ENCODE results near the gene PEX14.

Gene PEX14

DNA sequence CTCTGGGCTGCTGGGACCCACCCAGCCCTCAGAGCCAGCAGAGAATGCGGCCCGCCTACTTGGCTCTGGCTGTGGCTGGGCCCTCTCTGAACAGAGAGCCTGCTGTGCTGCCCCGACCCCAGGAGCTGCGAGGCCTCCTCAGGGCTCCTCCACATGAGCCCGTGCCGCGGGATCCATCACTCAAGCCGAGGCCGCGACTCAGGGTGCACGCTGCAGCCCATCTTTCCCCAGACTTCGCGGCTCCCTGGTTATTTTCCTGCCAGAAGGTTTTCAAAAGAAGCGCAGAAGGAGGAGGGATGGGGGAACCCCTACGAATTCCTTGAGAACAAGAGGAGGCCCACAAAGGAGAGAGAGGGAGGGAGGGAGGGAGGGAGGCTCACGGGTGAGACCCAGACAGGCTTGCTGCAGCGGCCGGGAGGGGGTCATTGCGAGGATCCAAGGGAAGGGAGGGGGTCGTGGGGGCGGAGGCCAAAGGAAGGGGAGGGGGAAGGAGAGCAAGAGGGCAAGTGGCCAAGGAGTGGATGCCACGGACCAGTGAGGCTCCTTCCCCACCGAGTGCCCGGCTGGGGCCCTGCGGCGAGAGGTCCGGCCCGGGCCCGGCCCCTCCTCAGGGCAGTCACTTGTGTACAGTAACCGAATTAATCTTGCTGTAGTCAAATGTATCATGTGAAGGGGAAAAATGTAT is 174.9 kb downstream of the PEX14 start:
- no peak for DNase-seq
- in situ Hi-C loops (cut with MboI; ENCODE audit: low pct_unique_long_range_greater_than_20kb, low sequenced_read_pairs) = no loop called here

DNA sequence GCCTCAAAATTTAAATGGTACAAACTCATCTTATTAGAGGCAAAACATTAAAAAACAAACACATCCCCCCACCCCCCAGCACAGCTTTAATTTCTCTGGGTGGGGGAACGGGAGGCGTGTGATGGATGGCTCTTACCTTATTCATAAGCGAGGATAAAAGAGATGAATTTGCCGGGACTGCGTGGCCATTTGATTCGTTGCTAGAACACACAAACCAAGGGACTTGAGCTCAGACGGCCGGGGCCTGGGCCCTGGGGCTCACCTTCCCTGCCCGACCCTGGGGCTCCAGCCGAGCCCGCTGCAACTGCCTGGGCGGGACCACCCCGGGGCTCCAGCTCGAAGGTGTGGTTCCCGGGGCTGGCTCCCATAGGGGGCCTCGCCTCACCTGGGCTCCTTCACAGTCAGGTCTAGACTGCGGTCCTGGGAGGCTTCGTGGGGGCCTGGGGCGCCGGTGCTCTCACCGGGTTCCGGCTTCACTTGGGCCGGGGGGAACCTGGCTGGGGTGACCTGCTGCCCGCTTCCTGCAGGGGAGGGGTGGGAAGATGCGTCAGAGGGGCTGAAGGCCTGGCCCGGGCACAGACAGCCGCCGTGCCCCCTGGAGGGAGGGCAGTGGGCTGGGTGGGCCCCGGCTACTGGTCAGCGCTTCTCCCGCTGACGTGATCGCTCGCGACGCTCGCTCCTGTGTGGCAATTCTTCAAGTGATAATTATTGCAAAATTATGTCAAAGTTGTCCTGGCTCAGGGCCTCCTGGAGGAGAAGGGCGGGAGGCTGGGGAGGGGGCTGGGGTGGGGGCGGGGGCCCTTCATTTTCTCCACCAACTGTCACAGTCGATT is 176.0 kb downstream of the PEX14 start:
- in situ Hi-C loops (cut with MboI; ENCODE audit: low pct_unique_long_range_greater_than_20kb, low sequenced_read_pairs) = no loop called here

DNA sequence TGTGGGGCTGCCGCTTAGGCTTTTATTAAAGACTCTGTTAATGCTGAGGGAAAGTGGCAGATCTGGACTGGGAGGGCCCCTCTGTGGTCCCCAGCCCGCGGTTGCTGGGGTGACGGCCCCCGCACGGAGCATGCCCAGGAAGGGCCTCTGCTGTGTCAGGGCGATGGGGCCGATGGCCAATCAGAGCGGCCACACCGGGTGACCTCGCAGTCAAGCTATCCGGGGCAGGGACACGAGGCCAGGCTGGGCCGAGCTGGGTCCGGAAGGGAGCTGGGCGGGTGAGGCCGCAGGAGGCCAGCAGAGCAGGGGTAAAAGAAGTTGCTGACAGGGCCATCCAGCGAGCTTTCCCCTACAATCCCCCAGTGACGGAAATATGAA is 176.6 kb downstream of the PEX14 start:
- DNase-seq = no peak
- in situ Hi-C loops (cut with MboI; ENCODE audit: low pct_unique_long_range_greater_than_20kb, low sequenced_read_pairs) = no loop called here

More for the DNA sequence above, 176.0 kb downstream of the PEX14 start:
- no peak for DNase-seq

DNA sequence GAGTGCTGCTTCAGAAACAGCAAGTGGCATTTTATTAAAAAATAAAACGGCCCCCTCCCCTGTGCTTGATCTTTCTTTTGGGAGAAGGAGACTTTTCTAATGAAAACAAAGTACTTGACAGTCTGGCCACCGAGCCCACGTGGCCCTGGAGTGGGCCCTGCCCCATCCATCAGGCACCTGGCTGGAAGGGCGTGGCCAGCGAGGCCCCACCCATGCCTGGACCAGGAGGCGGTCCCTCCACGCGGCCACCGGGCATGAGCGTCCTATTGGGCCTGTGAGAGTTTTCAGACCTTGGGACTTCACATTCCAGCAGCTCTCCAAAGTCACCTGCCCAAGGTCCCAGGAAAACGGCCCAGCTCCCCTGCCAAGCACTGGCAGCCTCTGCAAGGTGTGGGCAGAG is 177.0 kb downstream of the PEX14 start:
- in situ Hi-C loops (cut with MboI; ENCODE audit: low pct_unique_long_range_greater_than_20kb, low sequenced_read_pairs) = no loop called here
- no peak for DNase-seq

DNA sequence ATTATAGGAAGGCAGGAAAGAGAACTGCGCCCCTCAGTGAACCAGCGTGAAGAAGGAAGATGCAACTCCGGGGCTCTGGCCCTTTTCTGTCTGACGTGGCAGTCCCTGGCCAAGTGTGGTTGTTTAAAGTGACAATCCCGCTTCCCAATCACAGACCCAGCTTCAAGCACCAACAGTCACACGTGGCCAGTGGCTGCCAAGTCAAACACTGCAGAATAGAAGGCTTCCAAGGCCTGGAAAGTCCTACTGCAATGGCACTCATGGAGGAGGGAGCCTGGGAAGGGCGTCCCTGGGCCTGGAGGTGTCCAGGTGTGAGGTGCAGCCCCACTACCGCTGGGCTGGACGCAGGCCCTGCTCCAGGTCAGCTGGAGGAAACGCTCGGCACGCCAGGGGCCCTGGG is 177.9 kb downstream of the PEX14 start:
- in situ Hi-C loops (cut with MboI; ENCODE audit: low pct_unique_long_range_greater_than_20kb, low sequenced_read_pairs) = no loop called here
- no peak for DNase-seq

DNA sequence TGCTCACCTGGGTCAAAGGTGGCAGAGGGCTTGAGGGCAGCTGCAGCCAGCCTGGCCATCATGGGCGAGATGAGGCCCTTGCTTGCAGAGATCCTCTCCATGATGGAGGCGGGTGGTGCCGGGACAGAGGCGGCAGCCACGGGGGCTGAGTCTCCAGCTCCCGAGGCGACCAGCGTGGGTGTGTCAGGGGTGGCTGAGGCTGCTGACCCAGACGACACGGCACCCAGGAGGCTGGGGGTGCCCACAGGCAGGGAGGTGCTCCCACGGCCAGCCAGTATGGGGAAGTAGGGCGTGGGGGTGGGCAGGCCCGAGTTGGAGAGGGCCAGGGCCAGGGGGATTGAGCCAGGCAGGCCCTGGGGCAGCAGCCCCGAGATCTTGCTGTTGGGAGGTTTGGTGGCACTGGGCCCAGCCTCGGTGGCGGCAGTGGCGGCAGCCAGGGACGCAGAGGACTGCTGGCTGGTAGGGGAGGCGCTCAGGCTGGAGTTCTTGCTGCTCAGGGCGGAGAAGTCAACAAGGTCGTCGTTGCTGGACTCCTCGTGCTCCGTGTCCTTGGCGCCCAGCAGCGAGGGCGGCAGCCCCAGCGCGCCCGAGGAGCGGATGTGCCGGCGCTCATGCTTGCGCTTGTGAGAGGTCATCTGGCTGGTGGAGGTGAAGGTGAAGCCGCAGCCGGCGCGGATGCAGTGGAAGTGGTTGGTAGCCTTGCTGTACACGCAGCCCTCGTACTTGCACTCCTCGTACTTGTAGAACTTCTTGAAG is 178.8 kb downstream of the PEX14 start:
- DNase-seq = no peak
- in situ Hi-C loops (cut with MboI; ENCODE audit: low pct_unique_long_range_greater_than_20kb, low sequenced_read_pairs) = no loop called here

DNA sequence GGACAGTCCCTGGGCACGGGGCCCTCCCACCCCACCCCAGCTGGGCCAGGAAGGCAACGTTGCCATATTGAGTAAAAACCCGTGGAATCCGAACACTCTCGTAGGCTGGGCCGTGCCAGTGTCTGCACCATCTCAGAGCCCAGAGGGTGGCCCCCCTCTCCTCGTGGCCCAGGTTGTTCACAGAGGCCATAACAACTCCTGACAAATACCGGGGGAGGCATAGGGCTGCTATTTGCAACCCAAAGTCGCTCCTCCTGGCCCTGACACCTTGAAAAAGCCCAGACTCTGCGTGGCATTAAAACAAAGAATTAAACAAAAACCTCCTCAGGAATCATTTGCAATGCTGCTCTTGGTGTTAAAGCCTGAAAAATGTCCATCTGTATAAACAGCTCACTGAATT is 180.3 kb downstream of the PEX14 start:
- DNase-seq = no peak
- in situ Hi-C loops (cut with MboI; ENCODE audit: low pct_unique_long_range_greater_than_20kb, low sequenced_read_pairs) = no loop called here

DNA sequence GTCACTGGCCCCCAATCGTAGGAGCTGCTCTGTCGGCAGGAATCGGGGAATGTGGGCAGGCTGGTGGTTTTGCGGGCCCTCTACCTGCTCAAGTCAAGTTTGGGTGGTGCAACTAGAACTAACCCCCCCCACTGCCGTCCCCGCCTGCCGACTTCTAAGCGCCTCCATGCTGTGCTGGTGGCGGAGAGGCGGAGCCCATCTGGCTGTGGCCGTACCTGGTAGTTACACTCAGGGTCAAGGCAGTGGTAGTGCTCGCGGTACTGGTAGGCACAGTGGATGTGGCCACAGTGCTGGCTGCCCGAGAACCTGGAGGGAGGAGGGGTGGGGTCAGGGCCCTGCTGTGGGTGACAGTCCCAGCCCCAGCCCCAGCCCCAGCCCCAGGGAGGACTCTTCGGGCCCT is 181.7 kb downstream of the PEX14 start:
- in situ Hi-C loops (cut with MboI; ENCODE audit: low pct_unique_long_range_greater_than_20kb, low sequenced_read_pairs) = no loop called here

DNA sequence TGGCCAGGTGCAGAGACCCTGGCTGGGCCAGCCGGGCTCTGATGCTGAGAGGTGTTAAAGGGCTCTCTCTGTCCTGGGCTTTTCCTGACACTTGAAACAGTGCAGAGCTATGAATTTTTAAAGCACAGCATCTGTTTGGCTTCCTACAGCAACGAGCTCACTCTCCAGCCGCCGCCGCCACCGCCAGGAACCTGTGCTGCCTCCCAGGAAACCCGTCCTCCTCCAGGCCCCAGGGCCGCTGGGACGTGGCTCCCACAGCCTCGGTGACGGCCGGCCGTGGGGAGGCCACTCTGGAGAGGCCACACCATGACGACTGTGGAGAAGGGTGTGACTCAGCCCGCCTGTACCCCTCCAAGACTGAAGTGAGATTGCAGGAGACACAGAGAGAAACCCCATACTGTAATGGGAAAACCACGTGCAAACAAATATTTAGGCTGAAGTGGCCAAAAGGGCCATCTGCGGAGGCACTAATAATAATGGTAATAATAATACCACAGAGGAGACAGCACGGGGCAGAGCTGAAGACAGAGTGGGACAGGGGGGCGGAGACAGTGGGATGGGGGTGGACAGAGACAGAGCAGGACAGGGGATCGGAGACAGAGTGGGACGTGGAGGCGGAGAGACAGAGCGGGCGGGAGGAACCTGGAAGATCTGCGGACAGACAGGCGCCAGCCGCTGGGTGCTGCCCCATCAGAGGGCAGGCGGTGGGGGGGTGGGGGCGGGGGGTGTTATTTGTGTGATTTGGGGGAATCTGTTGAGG is 182.5 kb downstream of the PEX14 start:
- DNase-seq = no peak
- in situ Hi-C loops (cut with MboI; ENCODE audit: low pct_unique_long_range_greater_than_20kb, low sequenced_read_pairs) = no loop called here

More for the DNA sequence above, 181.7 kb downstream of the PEX14 start:
- no peak for DNase-seq

DNA sequence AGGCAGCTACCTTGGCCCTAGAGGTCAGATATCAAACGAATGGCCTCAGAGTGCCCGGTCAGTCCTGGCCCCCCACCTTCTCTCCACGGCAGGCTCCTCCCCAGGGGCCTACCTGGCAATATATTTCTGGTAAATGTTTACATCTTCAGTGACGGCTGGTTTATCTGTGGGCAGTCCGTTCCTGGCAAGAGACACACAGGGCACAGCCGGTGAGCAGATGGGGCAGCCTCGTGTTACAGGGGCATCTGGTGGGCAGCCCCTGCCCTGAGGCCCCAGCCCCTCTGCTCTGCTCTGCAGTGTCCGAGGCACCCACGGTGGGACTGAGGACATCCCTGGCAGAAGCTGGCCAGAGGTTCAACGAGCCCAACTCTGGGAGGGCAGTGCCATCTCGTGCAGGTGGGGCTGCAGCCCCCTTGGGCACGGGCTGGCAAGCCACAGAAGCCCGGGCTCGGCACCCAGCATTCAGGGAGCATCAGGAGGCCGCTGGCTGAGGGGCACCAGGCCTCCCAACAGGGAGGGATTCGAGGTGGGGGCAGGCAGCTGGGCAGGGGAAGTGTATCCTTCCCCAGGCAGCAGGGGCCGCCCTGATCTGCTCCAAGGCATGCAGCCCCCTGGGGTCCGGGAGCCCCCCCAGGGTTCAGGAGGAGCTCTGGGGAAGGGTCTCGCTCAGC is 183.8 kb downstream of the PEX14 start:
- in situ Hi-C loops (cut with MboI; ENCODE audit: low pct_unique_long_range_greater_than_20kb, low sequenced_read_pairs) = no loop called here

DNA sequence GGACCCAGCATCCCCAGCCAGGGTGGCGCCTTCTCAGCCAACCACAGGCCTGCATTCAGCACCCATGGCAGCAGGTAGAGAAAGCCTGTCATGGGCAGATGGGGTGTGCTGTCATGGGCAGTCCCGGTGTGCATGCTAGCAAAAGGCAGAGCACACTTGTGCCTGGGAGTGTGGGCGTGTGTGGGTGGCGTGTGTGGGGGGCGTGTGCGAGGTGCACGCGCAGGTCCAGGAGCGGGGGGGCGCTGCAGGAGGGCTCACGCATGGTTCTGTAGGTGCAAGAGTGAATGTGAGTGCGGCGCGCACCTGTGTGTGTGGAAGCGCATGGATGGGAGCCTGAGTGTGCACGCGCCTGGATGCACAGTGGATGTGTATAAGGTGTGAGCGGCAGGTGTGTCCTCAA is 184.5 kb downstream of the PEX14 start:
- in situ Hi-C loops (cut with MboI; ENCODE audit: low pct_unique_long_range_greater_than_20kb, low sequenced_read_pairs) = no loop called here
- no peak for DNase-seq

More for the DNA sequence above, 183.8 kb downstream of the PEX14 start:
- no peak for DNase-seq

DNA sequence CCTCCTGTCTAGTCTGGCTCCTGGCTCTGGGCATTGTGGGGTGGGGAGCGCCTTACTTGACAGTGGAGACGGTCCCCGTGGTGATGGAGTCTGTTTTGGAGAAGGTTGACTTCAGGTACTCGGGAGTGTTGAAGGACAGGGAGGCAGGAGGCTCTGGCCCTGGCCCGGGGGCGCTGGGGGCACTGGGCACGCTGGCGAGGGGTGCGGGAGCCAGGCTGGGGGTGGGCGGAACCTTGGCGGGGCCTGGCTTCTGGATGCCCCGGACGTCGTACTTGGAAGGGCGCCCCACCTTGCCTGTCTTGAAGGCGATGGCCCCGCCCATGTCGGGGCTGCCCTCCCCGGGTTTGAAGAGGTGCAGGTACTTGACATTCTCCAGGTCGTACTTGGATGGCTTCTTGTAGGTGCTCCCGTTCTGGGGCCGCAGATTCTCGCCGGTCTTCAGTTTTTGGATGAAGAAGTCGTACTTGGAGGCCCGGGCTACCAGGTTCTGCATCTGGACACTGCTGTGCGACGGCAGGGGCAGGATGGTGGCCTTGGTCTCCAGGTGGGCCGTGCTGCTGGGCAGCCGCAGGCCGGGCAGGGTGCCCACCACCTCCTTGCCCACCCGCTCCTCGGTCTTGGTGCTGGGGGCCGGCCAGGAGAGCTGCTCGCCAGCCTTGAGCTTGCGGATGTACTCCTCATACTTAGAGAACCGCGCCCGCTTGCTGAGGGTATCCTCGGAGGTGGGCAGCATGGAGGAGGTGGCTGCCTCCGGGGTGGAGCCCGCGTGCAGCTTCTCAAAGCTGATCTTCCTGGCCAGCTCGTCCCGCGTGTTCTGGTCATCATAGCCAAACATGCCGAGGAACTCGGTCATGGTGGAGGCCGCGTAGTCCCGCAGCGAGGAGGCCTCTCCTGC is 185.1 kb downstream of the PEX14 start:
- in situ Hi-C loops (cut with MboI; ENCODE audit: low pct_unique_long_range_greater_than_20kb, low sequenced_read_pairs) = no loop called here
- no peak for DNase-seq

DNA sequence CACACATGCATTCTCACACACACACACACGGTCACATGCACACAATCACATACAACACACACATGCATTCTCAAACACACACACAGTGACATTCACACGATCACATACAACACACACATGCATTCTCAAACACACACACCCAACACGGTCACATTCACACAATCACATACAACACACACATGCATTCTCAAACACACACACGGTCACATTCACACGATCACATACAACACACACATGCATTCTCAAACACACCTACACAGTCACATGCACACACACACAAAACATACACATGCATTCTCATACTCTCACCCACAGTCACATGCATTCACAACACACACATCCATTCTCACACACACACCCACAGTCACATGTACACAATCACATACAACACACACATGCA is 186.7 kb downstream of the PEX14 start:
- in situ Hi-C loops (cut with MboI; ENCODE audit: low pct_unique_long_range_greater_than_20kb, low sequenced_read_pairs) = no loop called here
- DNase-seq = no peak

DNA sequence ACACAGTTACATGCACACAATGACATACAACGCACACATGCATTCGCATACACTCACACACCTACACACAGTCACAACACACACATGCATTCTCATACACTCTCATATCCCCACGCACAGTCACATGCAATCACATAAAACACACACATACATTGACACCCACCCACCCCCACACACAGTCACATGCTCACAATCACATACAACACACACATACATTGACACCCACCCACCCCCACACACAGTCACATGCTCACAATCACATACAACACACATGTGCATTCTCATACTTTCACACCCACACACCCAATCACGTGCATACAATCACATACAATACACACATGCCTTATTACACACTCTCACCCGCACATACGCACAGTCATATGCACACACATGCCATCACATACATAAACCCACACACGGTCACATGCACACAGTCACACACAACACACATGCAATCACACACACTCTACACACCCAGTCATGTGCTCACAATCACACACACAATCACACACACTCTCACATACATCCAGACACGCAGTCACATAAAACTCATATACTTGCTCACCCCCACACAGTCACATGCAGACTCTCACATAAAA is 187.4 kb downstream of the PEX14 start:
- DNase-seq = no peak
- in situ Hi-C loops (cut with MboI; ENCODE audit: low pct_unique_long_range_greater_than_20kb, low sequenced_read_pairs) = no loop called here

DNA sequence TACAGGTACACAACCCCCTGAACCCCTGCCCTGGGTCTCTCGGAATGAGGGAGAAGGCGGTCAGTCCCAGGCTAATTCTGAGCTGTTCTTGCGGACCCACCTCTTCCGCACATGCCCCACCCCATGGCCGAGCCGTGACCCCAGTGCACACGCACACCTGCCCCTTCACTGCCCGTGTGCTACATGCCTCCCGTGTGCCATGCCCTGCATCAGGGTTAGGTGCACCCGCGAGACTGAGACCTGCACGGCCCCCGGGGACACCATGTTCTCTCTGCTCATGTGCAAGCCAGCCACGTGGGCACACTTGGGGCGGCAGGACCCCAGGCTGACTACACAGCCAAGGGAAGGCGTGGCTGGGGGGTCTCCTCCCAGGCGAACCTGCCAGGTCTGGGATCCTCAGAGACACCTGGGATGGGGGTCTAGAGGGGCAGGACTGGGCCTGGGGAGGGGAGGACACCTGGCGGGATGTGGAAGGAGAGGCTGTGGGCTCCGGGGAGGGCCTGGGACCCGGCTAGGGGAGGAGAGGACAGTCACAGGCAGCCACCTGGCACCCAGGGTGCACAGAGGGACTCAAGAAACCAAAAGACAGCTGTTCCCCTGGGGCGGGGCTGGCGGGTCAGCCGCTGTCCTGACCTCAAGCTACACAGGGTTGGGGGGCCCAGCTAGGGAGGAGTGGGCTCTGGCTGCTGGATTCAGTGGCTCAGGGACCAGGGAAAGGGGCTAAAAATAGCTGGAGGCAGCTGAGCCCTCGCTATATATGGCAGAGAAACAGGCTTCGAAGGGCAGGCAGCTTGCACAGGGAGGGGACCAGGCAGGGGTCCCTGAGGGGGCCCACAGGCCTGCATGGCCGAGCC is 188.3 kb downstream of the PEX14 start:
- in situ Hi-C loops (cut with MboI; ENCODE audit: low pct_unique_long_range_greater_than_20kb, low sequenced_read_pairs) = no loop called here
- no peak for DNase-seq

DNA sequence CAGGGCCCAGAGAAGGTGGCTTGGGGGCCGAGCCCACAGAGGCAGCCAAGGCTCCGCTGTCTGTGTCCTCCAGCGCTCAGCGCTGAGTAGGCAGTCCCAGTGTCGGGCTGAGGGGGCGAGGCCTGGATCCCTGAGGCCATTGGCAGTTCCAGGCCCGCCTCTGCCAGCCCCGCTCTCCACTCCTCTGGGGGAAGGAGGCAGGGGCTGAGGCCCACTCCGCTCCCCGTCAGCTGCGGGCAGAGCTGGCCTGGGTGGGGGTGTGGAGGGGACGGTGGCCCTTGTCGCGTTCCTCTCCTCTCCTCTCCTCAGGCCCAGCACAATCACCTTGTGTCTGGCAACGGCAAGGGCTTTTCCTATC is 188.9 kb downstream of the PEX14 start:
- DNase-seq = no peak
- in situ Hi-C loops (cut with MboI; ENCODE audit: low pct_unique_long_range_greater_than_20kb, low sequenced_read_pairs) = no loop called here

DNA sequence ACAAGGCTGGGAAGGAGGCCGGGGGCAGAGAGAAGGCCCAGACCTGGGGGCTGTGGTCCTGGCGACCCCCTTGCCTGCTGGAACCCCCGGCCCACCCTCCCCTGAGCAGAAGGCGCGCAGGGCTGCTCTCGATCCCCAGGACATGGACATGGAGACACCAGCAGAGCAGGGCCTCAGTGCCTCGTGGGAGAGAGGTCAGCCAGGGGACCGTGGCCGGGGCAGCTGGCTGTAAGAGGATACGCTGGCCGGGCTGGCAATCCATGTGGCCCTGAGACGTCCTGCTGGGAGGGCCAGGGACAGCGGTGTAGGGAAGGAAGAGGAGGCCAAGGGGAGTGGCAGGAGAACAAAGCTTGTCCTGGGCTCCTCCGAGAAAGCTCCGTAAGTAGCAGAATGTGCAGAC is 189.5 kb downstream of the PEX14 start:
- in situ Hi-C loops (cut with MboI; ENCODE audit: low pct_unique_long_range_greater_than_20kb, low sequenced_read_pairs) = no loop called here
- DNase-seq = no peak

All from KBM-7 (cell line).